GM12878 (cell line): Measurements from ENCODE around the gene DHRS9. TPM values are rescaled to one million over a fixed set of nuclear protein-coding genes. Genes with fewer than 3 reads are reported as not detected.

Experiments
- ATAC-seq: fragments of 200-7000 bp; cut with Tn5 transposase; 3 replicates; pipeline ENCODE4 v1.9.1; 2020; ENCODE audit warnings: mild to moderate bottlenecking, moderate library complexity
- BruUV-seq: library from RNA; stranded (reverse); fragments of 400-500 nt; replicated peaks from 2 replicates; lab custom pipeline; 2021; lab: Mats Ljungman, UMichigan
- CTCF ChIA-PET: fragments of 300-600 bp; sonication (Branson Sonifier 250); formaldehyde crosslinking; extraction: SDS; loops from one replicate; lab custom pipeline; 2021; ENCODE audit warnings: inconsistent platforms; lab: Yijun Ruan, JAX
- POLR2A ChIA-PET: fragments of 350-600 bp; formaldehyde crosslinking; extraction: SDS; loops from one replicate; lab custom pipeline; 2021; ENCODE audit warnings: inconsistent platforms; lab: Charles Lee
- RAD21 ChIA-PET: fragments of 300-600 bp; sonication (Branson Sonifier 250); formaldehyde crosslinking; loops from one replicate; lab custom pipeline; 2023; ENCODE audit warnings: antibody characterized with exemption; ENCODE audit not compliant: unreplicated experiment; lab: Charles Lee
- SMC1A ChIA-PET: fragments of 300-600 bp; sonication (Branson Sonifier 250); formaldehyde crosslinking; loops from one replicate; lab custom pipeline; 2023; ENCODE audit not compliant: unreplicated experiment, uncharacterized antibody; lab: Charles Lee
- DNase-seq: peaks from one replicate; pipeline ENCODE4 v3.0.0-alpha.2; 2011; ENCODE audit warnings: low read depth, low spot score
- FAIRE-seq: peaks from 3 replicates; lab custom pipeline; 2011; peaks lifted over from hg19 to GRCh38; lab: Jason Lieb, UNC
- H2AFZ ChIP-seq: 2 replicates; pipeline ENCODE4 v1.6.0; 2011; ENCODE audit warnings: low read depth, low read length, control low read depth; ENCODE audit not compliant: control insufficient read depth
- H3K27ac ChIP-seq: 2 replicates; pipeline ENCODE4 v1.5.1; 2011; ENCODE audit warnings: control low read depth; ENCODE audit not compliant: control insufficient read depth, insufficient read depth
- H3K27me3 ChIP-seq, 2 experiments: replicated peaks in 1 of 2; 2 replicates each; pipeline versions ENCODE4 v1.6.0 to v1.6.1; 2011; ENCODE audit warnings: low read length in 1 of 2; ENCODE audit not compliant: control insufficient read depth in 2 of 2, insufficient read depth in 2 of 2
- H3K36me3 ChIP-seq, 2 experiments: 2 replicates each; pipeline ENCODE4 v1.5.1; 2011; ENCODE audit warnings: low read length in 1 of 2; ENCODE audit not compliant: control insufficient read depth in 2 of 2, insufficient read depth in 2 of 2
- H3K4me1 ChIP-seq: 2 replicates; pipeline ENCODE4 v1.6.1; 2011; ENCODE audit warnings: mild to moderate bottlenecking, low read length, moderate library complexity, mixed read lengths; ENCODE audit not compliant: control insufficient read depth, insufficient read depth
- H3K4me2 ChIP-seq: 2 replicates; pipeline ENCODE4 v1.6.0; 2011; ENCODE audit warnings: control low read depth; ENCODE audit not compliant: control insufficient read depth, insufficient read depth
- H3K4me3 ChIP-seq: fragments of 200-600 bp; sonication (generic); 2 replicates; pipeline ENCODE4 v1.5.1; 2016
- H3K79me2 ChIP-seq: 2 replicates; pipeline ENCODE4 v1.6.0; 2011; ENCODE audit warnings: low read length; ENCODE audit not compliant: control insufficient read depth, insufficient read depth
- H3K9ac ChIP-seq: 2 replicates; pipeline ENCODE4 v1.8.0; 2011; ENCODE audit warnings: low read length, control low read depth, mixed read lengths; ENCODE audit not compliant: control insufficient read depth, insufficient read depth
- H3K9me3 ChIP-seq: replicated peaks from 3 replicates; pipeline ENCODE4 v1.5.1; 2011; ENCODE audit warnings: mild to moderate bottlenecking, low read length; ENCODE audit not compliant: control insufficient read depth, insufficient read depth
- H4K20me1 ChIP-seq: 2 replicates; pipeline ENCODE4 v1.6.0; 2011; ENCODE audit not compliant: control insufficient read depth, insufficient read depth
- ATF2 ChIP-seq: IDR thresholded peaks from 2 replicates; pipeline ENCODE4 v1.6.1; 2012; ENCODE audit warnings: low read length, inconsistent platforms
- EGR1 ChIP-seq, 2 experiments: IDR thresholded peaks; 1 replicate in 1 of 2; 2 replicates in 1 of 2; pipeline ENCODE4 v1.6.1; 2011 to 2012; ENCODE audit warnings: low read depth in 2 of 2, low read length in 2 of 2, borderline replicate concordance in 1 of 2, mild to moderate bottlenecking in 1 of 2, moderate library complexity in 1 of 2
- JUNB ChIP-seq: IDR thresholded peaks from 2 replicates; pipeline ENCODE4 v1.6.1; 2016; ENCODE audit warnings: antibody characterized with exemption, mild to moderate bottlenecking
- NRF1 ChIP-seq: conservative IDR thresholded peaks from 2 replicates; pipeline ENCODE4 v1.6.1; 2011; ENCODE audit warnings: mild to moderate bottlenecking, low read depth, low read length, improper control_type of control experiment
- WGBS: methylation state at CpG from one replicate; pipeline ENCODE4 v1.1.6; 2016; ENCODE audit warnings: low lambda C conversion rate; ENCODE audit not compliant: insufficient replicate concordance, insufficient coverage; ENCODE audit errors: missing lambda C conversion rate; 5-methylcytosine and 5-hydroxymethylcytosine counted together
- in situ Hi-C: fragments of 300-500 bp; cut with MboI; formaldehyde crosslinking; loops from 9 replicates; pipeline ENCODE4 v1.14.3; 2018; ENCODE audit warnings: mixed read lengths
- intact Hi-C: fragments of 100-400 bp; cut with micrococcal nuclease; formaldehyde crosslinking; loops from one replicate; pipeline ENCODE4 v1.14.2; 2022; ENCODE audit not compliant: unreplicated experiment
- polyA plus RNA-seq, 11 experiments: library from polyadenylated mRNA; depleted of rRNA in 4 of 11; unstranded in 6 of 11; stranded (reverse) in 5 of 11; fragments of >200 nt; fragmentation: Nextera tagmentation in 4 of 11; fragmentation: Illumina TruSeq in 1 of 11; extraction: Ambion mirVana in 4 of 11; extraction: Trizol in 1 of 11; gene quantifications; 1 replicate in 1 of 11; 2 replicates in 10 of 11; pipeline versions ENCODE4 v1.2.1 to v1.2.3, GENCODE V29; 2011 to 2016; ENCODE audit warnings: inconsistent platforms in 2 of 11, missing spikeins in 2 of 11, low read depth in 1 of 11
- total RNA-seq, 4 experiments: library from RNA; depleted of rRNA in 3 of 4; stranded (reverse); fragments of >200 nt in 3 of 4; fragmentation: Illumina TruSeq in 1 of 4; extraction: Trizol in 1 of 4; gene quantifications; 2 replicates each; pipeline versions ENCODE4 v1.2.1 to v1.2.3, GENCODE V29; 2013 to 2021

DHRS9 gene
- total and polyA plus RNA-seq, 10 of the 15 experiments (the other 5 are each of a cell fraction or from before 2014, with no cell fraction given): 0.09 to 0.34 (median 0.13) TPM; not detected in 5

GRCh38 chr2:169073963-169074751 lies 4.8 kb downstream of the DHRS9 start:
- Histone ChIP-seq H3K36me3 (no peaks in the 10 kb centered on the region), H3K27ac (no peak overlapping the region), H2AFZ (peak overlapping the region; percentile 34), H3K9me3 (no peaks in the 10 kb centered on the region), H4K20me1 (no peaks in the 10 kb centered on the region), H3K4me3 (no peak overlapping the region), H3K79me2 (no peaks in the 10 kb centered on the region), H3K4me2 (peak overlapping the region; percentile 35; the same call in 1 of the 2 replicates), H3K4me1 (no peaks in the 10 kb centered on the region; the same call in 1 of the 2 replicates), H3K9ac (no peak overlapping the region), H3K27me3 (no peaks in the 10 kb centered on the region; a peak in 1 of 4 replicates)
- DNase-seq (no peak), ATAC-seq (peak; percentile 61), FAIRE-seq (no peak)
- WGBS: 9% methylated on average over 9 of the region's 9 CpGs
- intact Hi-C loops: no loop called here
- no TSS peak for BruUV-seq
- RAD21 ChIA-PET: no interaction called here
- POLR2A ChIA-PET: no interaction called here
- SMC1A ChIA-PET: interaction anchor here (0.5 kb wide), 1 partner anchor 406 kb away, joined by 3 read pairs; no protein-coding TSS in a partner anchor
- TF ChIP-seq JUNB: peak; percentile 27; the same call in 1 of the 2 replicates
- TF ChIP-seq NRF1: no peak
- TF ChIP-seq EGR1 (IDR thresholded peaks at IDR 0.05; ENCODE audit: borderline replicate concordance in 1 of 2, low read depth in 2 of 2, low read length in 2 of 2): no peak
- 0 out of 2 replicates have a peak, but pooled peaks have one; percentile 39 for TF ChIP-seq ATF2
- CTCF ChIA-PET: no interaction called here
- in situ Hi-C loops: no loop called here
